HG03520 (cell line): ENCODE data around the gene KIF26A.
"Not testable (repeated sequence)": the region's sequence is repeated elsewhere in the genome, so short reads cannot be mapped to it uniquely, and the experiment has no call there.

ENCODE experiments used
- ATAC-seq: cut with Tn5 transposase; IDR thresholded peaks from one replicate; pipeline ENCODE4 v1.9.1; 2021; ENCODE audit warnings: mild to moderate bottlenecking, moderate library complexity; ENCODE audit not compliant: unreplicated experiment

Gene KIF26A

DNA sequence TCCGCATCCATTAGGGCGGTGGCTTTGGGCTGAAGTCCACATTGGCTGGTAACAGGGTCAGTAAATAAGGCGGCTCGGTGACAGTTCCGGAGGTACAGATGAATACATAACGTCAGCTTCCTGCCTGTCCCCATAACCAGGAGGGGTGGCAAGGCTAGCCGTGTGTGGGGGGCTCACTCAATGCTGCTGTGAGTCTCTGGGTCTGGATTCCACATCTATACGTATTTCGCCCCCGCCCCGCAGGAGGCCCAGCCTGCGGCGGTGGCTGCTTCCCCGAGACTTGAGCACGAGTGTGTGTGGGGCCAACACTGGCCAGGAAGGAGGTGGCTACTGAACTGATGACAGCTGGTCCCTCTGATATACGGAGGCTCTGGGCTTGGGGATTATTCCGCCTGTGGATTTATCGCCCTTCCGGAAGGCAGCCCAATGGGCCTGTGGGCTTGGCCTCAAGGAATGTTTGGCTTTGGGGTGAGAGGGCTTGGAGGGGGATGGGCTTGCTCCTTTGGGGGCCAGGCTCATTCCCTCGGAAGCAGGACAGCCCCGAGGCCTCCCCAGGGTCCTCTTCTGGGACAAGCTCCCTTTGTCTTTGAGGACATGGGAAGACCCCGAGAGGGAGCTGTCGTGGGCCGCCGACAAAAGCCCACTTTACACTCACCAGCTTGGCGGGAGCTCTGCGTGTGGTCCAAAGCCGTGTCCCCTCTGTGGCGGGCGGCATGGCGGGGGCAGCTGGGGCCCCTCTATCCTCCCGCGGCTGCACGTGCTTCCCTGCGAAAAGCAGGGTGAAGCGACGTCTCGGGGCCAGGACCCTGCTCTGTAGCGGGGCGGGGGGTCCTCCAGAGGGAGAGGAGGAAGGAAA, 82.1 kb downstream of the KIF26A start:
- no peak for ATAC-seq

DNA sequence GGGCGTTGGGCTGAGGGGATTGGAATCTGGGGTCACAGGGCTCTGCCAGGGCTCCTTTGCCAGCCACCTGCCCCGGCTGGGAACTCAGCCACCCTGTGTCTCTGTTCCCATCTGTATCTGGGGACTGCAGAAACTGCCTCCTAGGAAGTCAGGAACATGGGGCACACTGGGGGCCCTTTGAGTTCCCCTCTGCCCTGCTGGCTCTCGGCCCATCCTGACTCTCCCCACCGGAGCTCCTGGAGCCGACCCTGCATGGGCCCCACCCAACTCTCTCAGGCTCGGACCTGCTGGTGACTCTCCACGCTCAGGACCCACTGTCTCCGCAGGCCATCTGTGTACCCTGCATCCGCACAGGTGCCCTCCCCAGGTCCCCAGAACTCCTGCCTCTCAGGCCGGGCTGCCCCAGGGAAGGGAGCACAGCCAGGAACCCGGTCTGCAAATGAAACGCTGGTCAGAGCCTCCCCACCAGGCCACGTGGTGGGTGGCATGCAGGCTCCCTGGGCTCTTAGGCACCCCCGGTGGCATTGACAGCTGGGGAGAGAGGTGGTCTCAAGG, 82.8 kb downstream of the KIF26A start:
- no peak for ATAC-seq

DNA sequence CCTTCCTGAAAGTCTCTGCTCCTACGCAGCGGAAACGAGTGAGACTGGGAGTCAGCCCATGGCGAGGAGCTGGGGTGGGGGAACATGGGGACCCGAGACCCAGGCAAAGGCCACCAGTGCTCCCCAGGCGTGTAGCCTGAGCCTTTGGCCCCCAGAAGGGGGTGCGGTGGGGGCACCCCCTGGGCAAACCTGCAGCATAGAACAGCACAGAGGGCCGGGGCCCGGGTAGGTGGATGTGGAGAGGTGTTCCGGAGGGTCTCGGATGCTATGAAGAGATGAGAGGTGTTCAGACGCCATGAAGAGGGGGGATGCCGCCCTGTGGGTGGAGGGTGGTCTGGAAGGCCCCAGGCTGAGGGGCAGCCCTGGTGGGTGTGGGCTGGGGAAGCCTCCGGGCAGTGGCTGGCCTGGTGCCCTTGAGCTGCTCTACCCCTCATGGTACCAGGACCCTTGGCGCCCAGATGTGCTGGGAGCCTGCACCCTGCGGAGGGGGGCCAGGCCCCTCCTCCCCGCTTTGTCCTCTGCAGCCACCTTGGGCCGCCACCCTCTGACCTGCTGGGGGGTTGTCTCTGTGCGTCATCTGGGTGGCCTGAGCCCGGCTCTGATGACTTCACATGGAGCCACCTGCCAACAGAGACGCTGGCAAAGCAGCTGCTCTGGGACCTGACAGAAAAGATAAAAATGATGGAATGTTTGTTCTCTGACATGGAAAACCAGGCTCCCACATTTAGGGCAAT, 83.4 kb downstream of the KIF26A start:
- ATAC-seq = no peak

DNA sequence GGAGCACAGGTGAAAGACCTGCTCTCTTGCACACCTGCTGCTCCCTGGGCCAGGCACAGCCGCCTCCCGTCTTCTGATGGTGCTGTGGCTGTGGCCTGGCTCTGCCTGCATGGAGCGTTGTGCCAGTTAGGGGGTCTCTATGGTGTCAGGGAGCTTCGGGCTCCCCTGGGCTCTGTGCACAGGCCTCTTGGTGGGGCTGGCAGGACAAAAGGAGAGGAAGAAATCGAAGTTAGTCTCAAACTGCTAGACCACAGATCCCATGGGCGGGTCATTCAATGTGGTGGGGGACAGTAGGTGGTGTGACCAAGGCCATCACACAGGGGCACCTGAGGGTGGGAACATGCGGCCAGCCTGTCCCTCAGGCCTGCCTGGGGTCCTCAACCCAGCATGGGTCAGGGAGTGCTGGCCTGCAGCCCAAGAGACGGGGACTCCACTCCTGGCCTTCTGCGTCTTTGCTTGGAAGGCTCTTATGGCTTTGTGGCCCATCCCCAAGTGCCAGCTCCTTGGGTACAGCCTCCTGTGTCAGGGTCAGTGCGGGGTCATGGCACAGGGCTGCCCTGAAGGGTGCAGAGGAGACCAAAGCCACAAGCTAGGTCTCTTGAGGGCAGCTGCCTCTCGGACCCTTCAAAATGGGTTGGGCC, 84.1 kb downstream of the KIF26A start:
- no peak for ATAC-seq

DNA sequence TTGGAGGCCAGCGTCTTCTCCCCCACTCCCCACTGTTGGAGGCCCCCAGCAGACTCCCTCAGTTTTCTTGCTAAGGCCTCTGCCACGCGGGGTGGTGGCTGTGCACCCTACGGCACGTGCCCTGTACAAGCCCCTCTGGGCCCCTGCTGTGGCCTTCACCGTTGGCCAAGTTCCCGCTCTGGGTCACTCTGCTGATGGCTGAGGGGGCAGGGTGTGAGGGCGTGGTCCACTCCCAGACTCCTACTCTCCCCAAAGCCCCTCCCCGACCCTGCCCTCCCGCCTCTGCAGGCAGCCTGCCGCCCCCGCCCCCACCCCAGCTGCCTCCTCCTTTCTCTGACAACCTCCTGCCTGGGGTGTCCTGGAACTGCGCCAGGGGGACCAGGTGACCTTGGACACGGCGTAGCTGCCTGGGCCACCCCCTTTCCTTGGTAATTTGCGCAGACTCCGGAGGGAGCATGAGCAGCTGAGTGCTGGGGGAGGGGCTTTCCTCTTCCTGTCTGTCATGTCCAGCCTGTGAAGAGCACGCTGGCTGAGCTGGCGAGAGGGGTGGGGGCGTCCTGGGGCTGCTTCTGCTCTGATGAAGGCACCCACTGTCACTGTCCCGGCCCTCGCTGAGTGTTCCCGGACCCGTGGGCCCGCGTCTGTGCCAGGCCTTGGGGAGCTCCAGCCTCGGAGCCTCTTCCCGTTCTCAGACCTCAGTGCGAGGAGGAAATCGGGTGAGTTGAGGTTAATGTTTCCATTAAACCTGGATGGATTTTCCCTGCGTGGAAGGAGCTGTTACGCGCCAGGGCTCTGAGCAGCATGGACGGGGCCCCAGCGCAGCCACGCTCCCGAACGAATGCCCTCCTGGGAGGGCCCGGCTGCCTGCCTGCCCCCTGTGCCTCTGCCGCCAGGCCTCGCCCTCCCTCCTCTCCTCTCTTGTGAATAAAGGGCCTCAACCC, 85.0 kb downstream of the KIF26A start:
- no peak for ATAC-seq

DNA sequence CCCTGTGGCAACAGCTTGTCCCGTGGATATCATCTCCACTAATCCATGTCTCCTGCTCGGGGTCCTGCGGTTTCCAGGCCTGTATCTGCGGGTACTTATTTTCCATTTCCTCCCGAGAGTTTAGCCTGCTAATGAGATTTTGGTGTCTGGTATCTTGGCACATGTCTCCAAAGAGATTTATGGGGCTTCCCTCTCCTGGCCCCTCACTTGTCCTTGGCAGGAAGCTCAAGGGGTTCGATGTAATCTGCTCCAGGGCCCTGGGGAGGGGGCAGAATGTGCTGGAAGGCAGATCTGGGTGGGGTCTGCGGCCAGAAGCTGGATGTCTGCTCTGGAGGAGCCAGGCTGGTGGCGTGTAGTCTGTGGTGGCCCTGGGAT, 85.7 kb downstream of the KIF26A start:
- ATAC-seq = no peak

DNA sequence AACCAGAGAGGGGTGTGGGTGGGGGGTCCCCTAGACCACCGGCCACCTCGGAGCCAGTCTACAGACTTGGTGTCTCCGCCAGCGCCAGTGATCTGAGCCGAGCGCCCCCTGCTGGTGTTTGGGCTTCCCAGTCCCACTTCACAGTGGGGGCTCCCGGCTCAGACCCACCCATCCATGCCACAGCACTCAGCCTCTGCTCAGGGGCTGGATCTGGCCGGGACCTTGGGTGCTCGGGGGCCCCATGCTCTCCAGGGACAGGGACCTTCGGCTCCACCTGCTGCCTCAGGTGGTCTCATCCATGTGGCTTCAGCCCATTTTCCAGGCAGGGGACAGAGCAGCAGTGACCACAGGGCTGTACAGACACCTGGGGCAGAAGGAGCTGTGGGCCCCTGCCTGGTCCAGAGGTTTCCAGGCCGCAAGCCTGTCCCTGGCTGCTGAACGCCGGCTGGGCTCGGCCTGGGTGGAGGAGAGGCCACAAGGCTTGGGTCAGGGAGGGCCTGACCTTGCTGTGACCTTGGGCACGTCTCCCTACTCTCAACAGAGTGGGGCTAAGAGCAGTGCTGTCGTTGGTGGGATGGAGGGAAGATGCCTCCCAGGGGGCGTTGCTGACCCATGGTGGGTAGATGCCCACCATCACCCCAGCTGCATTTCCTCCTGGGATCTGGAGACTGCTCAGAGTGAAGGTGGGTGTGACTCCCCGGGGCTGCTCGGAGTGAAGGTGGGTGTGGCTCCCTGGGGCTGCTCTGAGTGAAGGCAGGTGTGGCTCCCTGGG, 86.3 kb downstream of the KIF26A start:
- no peak for ATAC-seq

DNA sequence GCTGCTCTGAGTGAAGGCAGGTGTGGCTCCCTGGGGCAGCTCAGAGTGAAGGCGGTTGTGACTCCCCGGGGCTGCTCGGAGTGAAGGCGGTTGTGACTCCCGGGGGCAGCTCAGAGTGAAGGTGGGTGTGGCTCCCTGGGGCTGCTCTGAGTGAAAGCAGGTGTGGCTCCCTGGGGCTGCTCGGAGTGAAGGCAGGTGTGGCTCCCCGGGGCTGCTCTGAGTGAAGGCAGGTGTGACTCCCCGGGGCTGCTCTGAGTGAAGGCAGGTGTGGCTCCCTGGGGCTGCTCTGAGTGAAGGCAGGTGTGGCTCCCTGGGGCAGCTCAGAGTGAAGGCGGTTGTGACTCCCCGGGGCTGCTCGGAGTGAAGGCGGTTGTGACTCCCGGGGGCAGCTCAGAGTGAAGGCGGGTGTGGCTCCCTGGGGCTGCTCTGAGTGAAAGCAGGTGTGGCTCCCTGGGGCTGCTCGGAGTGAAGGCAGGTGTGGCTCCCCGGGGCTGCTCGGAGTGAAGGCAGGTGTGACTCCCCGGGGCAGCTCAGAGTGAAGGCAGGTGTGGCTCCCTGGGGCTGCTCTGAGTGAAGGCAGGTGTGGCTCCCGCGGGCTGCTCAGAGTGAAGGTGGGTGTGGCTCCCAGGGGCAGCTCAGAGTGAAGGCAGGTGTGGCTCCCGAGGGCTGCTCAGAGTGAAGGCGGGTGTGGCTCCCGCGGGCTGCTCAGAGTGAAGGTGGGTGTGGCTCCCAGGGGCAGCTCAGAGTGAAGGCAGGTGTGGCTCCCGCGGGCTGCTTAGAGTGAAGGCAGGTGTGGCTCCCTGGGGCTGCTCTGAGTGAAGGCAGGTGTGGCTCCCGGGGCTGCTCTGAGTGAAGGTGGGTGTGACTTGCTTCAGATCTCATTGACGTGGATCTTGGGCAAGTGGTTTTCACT, 87.1 kb downstream of the KIF26A start:
- ATAC-seq = not testable (repeated sequence)

DNA sequence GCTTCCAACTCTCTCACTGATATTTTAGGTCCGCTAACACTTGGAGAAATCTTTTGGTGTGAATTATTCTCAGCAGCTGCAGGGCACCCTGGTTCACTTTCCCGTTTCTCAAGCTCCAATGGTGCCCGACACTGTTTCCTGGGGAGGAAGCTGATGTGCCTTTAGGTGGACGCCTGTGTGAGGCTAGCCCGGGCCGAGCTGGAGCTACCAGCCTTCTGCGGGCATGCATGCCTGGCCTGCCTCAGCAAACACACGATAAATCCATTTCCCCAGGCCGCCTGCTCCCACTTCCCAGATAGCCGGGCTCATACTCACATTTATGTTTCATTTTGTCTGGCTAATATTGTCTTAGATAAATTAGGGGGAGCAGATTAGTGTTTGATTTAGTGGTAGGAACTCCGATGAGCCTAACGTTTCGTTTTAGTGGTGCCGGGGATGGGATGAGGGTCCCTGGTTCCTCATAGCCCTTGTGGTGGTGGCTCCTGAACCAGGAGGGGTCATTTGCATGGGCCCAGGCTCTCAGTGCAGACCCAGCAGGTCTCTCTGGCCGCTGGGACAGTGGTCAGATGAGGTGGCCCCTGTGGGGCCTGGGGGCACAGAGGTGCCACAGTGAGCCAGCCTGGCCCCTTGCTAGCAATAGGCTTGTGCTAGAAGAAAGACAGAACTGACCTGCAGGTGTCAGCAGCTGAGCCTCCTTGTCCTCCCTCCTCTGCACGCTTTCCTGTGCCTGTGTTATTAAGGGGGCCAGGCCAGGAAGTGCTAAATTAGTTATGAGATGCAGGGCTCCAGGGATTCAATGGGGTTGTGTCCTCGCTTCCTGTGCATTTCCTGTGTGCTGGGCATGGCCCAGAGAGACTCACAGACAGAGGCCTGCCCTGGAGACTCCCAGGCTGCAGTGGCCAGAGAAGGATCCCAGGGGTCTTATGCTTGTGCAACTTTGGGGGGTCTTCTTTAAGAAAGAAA, 88.3 kb downstream of the KIF26A start:
- ATAC-seq = no peak

DNA sequence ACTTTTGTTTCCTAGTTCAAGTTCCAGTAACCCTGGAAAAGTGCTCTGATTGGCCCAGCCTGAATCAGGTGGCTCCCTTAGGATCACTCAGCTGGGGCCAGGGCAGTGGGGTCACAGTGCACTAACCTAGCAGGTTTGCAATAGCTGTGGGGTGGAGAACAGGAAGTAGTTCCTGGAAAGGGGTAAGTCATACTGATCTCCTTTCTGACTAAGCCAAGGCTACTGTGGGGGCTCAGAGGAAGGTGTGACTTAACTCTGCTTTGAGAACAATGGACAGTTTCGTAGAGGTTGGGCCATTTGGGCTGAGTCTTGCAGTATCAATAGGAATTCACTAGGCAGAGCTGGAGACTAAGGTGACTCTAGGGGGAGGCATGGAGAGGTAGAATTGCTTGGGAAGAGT, 89.4 kb downstream of the KIF26A start:
- no peak for ATAC-seq

DNA sequence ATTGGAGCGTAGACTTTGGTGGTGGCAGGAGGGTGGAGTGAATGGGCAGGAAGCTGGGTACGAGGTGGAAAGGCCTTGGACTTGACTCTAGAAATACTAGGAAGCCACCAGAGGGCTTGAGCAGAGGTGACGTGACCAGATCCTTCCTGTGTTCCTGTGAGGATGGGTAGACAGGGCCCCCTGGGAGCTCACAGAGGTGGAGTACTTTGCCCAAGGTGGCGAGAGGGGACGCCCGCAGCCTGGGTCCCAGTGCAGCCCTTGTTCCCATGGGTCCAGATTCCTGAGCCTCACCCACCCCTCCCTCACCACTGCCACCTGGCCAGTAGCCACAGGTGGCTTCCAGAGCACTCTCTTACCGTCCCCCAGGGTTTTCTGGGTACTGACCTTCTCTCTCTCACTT, 89.8 kb downstream of the KIF26A start:
- ATAC-seq = no peak

DNA sequence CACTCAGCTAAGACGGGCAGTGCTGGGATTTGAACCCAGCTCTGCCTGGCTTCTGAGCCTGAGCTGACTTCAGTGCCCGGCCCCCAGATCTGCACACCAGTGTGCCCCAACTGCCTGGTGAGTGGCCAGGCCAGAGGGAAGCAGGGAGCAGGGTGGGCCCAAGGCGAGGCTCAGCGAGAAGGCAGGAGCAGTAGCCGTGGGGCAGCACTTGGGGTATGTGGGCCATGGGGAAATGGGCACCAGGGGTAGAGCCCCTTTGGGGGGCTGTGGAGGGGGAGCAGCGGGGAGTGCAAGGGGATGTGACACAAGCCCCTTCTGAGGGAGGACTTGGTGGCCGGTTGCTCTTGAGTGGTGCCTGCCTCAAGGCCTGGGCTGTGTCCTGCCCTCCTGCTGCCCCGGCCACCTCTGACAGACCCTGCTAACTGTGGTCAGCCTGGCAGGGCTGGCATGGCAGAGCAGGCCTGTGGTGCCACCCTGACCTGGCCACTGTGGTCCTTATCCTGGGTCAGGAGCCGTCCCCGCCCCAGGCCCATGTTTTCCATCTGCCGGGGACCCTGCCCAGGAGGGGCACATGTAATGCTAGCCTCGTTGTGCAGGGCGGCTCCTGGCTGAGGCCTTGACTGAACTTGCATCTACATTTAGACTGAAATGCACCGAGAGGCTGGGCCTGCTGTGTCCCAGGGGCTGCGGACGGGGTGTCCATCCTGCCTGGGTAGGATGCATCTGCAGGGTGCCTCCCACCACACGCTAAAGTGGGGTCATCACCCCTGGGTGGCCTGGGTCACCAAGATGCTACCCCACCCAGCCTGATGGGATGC, 90.5 kb downstream of the KIF26A start:
- no peak for ATAC-seq

DNA sequence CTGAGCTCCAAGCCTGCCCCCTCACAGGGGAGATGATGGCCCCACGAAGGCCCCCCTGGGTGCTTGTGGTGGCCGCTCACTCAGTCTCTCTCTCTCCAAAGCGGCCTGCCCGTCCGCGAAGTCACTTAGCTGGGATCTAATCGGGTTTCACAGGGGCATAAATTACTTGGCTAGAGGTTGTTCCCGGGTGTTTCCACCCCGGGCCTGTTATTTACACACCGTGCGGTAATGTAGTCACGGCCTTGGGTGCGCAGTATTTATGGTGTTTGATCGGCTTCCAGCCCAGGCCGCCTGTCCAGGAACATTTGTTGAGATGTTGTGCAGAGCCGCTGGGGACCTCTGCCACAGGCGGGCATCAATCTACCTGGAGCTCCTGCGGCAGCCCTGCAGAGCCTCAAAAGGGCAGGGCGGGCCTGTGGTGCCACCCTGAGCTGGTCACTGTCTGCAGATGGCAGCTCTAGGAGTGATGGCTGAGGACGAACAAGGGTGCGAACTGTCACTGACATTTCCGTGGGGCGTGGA, 91.2 kb downstream of the KIF26A start:
- ATAC-seq = no peak

DNA sequence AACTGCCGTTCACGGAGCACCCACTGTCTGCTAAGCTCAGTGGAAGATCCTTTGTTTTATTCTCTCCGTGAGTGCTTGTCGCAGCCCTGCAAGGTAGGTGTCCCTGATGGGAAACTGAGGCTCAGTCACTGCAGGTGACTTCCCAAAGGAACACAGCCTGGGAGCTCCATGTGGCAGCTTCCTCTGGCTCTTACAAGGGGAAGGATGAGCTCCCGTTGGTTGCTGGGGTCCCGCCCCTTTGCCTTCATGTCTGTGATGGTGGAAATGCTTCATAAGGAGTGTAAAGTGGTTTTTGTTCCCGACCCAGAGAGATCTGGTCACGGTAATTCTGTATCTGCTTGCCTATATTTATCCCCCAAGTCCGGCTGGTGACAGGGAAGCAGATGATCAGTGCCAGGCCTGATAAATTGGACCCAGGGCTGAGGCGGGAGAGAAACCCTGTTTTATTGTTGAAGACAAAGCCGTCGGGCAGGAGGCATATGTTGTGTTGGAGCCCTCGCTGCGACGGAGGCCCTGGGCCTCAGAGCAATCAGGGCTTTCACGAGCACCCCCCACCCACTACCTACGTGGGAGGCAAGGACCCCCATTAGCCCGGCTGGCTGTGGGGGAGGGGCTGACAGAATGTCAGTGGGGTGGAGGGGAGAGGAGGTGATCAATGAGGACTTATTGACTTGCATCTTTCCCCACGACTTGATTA, 91.9 kb downstream of the KIF26A start:
- no peak for ATAC-seq
